ENCODE measurements around the gene MYBPC3. TPM values are rescaled to one million over a fixed set of nuclear protein-coding genes. Genes with fewer than 3 reads are reported as not detected.

MYBPC3 gene
- total RNA-seq, 1 donor from 2014 or later: not detected

GRCh38 chr11:47391077-47391583, 38.6 kb upstream of the MYBPC3 start:
- no peaks in the 10 kb centered on the region for H3K9me3 Mint-ChIP-seq
- no peaks in the 10 kb centered on the region for H3K36me3 Mint-ChIP-seq (ENCODE audit: low read depth)
- no peaks in the 10 kb centered on the region for H3K27me3 Mint-ChIP-seq
- no peak for DNase-seq
- peaks cover 19% of the 10 kb centered on the region for H3K4me1 Mint-ChIP-seq
- no peak overlapping the region for H3K4me3 Mint-ChIP-seq
- no peak overlapping the region for H3K27ac Mint-ChIP-seq
- intact Hi-C loops (cut with micrococcal nuclease): no loop called here

GRCh38 chr11:47390422-47390760, 37.9 kb upstream of the MYBPC3 start:
- DNase-seq: no peak
- Mint-ChIP-seq H3K4me3 (no peak overlapping the region), H3K4me1 (peaks cover 15% of the 10 kb centered on the region), H3K9me3 (no peaks in the 10 kb centered on the region), H3K27me3 (no peaks in the 10 kb centered on the region), H3K27ac (no peak overlapping the region), H3K36me3 (ENCODE audit: low read depth) (no peaks in the 10 kb centered on the region)
- intact Hi-C loops (cut with micrococcal nuclease): no loop called here

- Mint-ChIP-seq H3K9me3 (no peaks in the 10 kb centered on the region), H3K27ac (no peak overlapping the region), H3K27me3 (no peaks in the 10 kb centered on the region), H3K4me1 (peaks cover 14% of the 10 kb centered on the region), H3K4me3 (no peak overlapping the region), H3K36me3 (ENCODE audit: low read depth) (no peaks in the 10 kb centered on the region)
- intact Hi-C loops (cut with micrococcal nuclease): no loop called here
- DNase-seq: no peak
These were observed 37.3 kb upstream of the MYBPC3 start for GRCh38 chr11:47389577-47390421.

GRCh38 chr11:47388697-47389576, 36.4 kb upstream of the MYBPC3 start:
- no peak for DNase-seq
- Mint-ChIP-seq H3K36me3 (ENCODE audit: low read depth) (no peaks in the 10 kb centered on the region), H3K27ac (no peak overlapping the region), H3K27me3 (no peaks in the 10 kb centered on the region), H3K9me3 (no peaks in the 10 kb centered on the region), H3K4me3 (no peak overlapping the region), H3K4me1 (peaks cover 10% of the 10 kb centered on the region)
- intact Hi-C loops (cut with micrococcal nuclease): no loop called here

DNA sequence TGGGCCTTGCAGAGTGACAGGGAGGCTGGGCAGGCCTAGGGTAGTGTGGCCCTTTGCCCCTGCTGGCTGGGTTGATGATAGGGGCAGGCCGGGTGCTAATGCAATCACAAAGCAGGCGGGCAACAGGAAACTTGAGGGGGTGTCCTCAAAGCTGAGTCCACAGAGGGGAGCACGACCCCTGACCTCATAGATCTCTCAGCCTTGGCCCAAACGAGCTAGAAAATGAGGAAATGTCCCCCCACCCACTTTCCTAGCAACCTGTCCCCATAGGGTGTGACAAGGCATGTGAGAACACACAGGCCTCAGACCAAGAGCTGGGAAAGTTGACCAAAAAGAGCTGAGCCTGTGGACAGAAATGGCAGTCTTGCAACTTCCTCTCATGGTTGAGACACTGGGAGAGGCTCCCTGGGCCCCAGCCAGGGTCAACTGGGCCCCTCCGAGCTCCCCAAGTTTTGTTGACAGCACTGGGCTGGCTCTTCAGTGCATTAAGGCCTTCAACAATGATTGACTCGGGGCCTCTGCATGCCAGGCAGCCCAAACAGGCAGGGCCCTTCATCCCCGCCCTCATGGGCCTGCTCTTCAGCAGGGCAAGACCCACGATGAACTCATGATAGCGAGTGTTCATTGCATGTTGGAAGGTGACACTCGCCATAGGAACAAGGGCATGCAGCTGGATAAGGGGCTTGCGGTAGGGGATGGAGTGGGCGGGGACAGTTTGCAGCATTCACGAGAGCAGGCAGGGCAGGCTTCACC, 35.6 kb upstream of the MYBPC3 start:
- intact Hi-C loops (cut with micrococcal nuclease): no loop called here
- H3K4me1 Mint-ChIP-seq: peaks cover 10% of the 10 kb centered on the region
- H3K36me3 Mint-ChIP-seq (ENCODE audit: low read depth): no peaks in the 10 kb centered on the region
- DNase-seq: no peak
- H3K27me3 Mint-ChIP-seq: no peaks in the 10 kb centered on the region
- no peak overlapping the region for H3K4me3 Mint-ChIP-seq
- no peaks in the 10 kb centered on the region for H3K9me3 Mint-ChIP-seq
- H3K27ac Mint-ChIP-seq: no peak overlapping the region

GRCh38 chr11:47384498-47384897, 32.0 kb upstream of the MYBPC3 start:
- intact Hi-C loops (cut with micrococcal nuclease): no loop called here
- peaks cover 4% of the 10 kb centered on the region for H3K4me1 Mint-ChIP-seq
- no peaks in the 10 kb centered on the region for H3K36me3 Mint-ChIP-seq (ENCODE audit: low read depth)
- no peak overlapping the region for H3K4me3 Mint-ChIP-seq
- H3K27ac Mint-ChIP-seq: no peak overlapping the region
- no peak for DNase-seq
- H3K27me3 Mint-ChIP-seq: no peaks in the 10 kb centered on the region
- H3K9me3 Mint-ChIP-seq: no peaks in the 10 kb centered on the region

- intact Hi-C loops (cut with micrococcal nuclease): no loop called here
- Mint-ChIP-seq H3K9me3 (no peaks in the 10 kb centered on the region), H3K4me1 (peaks cover 3% of the 10 kb centered on the region), H3K27me3 (no peaks in the 10 kb centered on the region), H3K36me3 (ENCODE audit: low read depth) (no peaks in the 10 kb centered on the region), H3K4me3 (no peak overlapping the region), H3K27ac (no peak overlapping the region)
- DNase-seq: no peak
These were observed 30.6 kb upstream of the MYBPC3 start for GRCh38 chr11:47383071-47383470.

DNA sequence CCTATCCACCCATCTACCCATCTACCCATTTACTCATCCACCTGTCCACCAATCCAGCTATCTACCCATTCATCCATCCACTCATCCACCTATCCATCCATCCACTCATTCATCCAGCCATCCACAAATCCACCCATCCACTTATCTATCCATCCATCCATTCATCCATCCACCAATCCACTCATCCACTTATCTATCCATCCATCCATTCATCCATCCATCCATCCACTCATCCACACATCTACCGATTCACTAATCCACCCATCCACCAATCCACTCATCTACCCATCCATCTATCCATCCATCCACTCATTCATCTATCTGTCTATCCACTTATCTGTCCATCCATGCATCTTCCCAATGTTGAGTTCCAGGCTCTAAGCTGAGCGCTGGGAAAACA, 27.6 kb upstream of the MYBPC3 start:
- Mint-ChIP-seq H3K27ac (no peak overlapping the region), H3K4me1 (peaks cover 6% of the 10 kb centered on the region)

DNA sequence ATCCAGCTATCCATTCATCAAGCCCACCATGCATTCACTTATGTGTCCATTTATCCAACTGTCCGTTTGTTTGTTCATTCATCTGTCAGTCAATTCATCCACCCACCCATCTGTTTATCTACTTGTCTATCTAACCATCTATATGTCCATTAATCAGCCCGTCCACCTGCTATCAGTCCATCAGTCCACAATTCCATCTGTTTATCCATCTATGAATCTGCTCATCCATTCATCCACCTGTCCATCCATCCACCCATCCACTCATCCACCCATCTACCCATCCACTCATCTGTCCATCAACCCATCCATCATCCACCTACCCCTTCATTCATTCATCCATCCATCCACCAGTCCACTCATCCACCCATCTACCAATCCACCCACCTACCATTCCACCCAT, 26.8 kb upstream of the MYBPC3 start:
- H3K27ac Mint-ChIP-seq: no peak overlapping the region
- no peaks in the 10 kb centered on the region for H3K9me3 Mint-ChIP-seq
- no peak overlapping the region for H3K4me3 Mint-ChIP-seq
- H3K4me1 Mint-ChIP-seq: peaks cover 10% of the 10 kb centered on the region
- H3K36me3 Mint-ChIP-seq (ENCODE audit: low read depth): no peaks in the 10 kb centered on the region
- H3K27me3 Mint-ChIP-seq: no peaks in the 10 kb centered on the region
- intact Hi-C loops (cut with micrococcal nuclease): no loop called here
- no peak for DNase-seq

More for the DNA sequence above, 27.6 kb upstream of the MYBPC3 start:
- Mint-ChIP-seq H3K27me3 (no peaks in the 10 kb centered on the region), H3K4me3 (no peak overlapping the region), H3K9me3 (no peaks in the 10 kb centered on the region), H3K36me3 (ENCODE audit: low read depth) (no peaks in the 10 kb centered on the region)
- intact Hi-C loops (cut with micrococcal nuclease): no loop called here
- DNase-seq: no peak

DNA sequence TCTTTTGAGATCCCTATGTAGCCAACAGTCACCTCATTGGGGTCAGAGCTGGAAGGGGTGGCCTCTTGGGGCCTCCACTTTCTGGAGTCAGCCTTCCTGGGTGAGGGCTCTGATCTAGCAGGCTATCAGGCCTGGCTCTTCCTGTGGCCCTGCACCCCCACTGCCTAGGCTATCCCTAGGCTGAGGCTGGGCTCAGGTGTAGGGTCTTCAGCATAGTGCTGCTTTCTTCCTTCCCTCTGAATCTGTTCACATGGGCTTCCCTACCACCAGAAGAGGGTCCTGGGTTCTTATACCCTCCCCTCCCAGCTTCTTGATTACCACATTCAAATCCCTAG, 26.3 kb upstream of the MYBPC3 start:
- intact Hi-C loops (cut with micrococcal nuclease): no loop called here
- peaks cover 12% of the 10 kb centered on the region for H3K4me1 Mint-ChIP-seq

GRCh38 chr11:47378010-47378835, 25.7 kb upstream of the MYBPC3 start, which contains the start of gene SPI1:
SPI1 (minus strand) TSS chr11:47378547; CDS start chr11:47378353, 194 bp downstream.
- Mint-ChIP-seq H3K4me1 (peaks cover 12% of the 10 kb centered on the region), H3K27me3 (no peaks in the 10 kb centered on the region), H3K9me3 (no peaks in the 10 kb centered on the region), H3K36me3 (ENCODE audit: low read depth) (no peaks in the 10 kb centered on the region), H3K27ac (no peak within 1 kb of the TSS), H3K4me3 (no peak within 1 kb of the TSS)
- no peak for DNase-seq
- intact Hi-C loops (cut with micrococcal nuclease): no loop called here

More for the DNA sequence above, 26.3 kb upstream of the MYBPC3 start:
- Mint-ChIP-seq H3K9me3 (no peaks in the 10 kb centered on the region), H3K36me3 (ENCODE audit: low read depth) (no peaks in the 10 kb centered on the region), H3K27ac (no peak overlapping the region), H3K27me3 (no peaks in the 10 kb centered on the region), H3K4me3 (no peak overlapping the region)
- DNase-seq: no peak

DNA sequence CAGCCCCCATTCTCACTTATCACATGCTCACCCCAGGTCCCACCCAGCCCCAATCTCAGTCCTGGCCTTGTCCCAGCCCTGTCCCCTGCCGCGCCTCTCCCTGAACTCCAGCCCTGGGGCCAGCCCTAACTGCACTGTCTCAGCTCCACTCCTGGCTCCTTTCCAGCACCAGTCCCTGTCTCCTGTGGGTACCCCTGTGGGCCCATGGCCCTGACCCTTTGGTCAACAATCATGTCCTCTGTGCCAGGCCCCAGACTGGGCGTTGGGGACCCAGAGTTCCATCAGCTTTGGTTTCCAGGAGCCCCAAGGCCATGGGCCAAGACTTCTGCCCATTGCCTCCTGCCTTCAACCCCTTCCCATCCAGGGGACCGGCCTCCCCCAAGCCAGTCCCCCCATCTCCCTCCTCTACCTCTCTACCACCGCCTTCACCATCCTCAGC, 25.1 kb upstream of the MYBPC3 start:
- H3K9me3 Mint-ChIP-seq: no peaks in the 10 kb centered on the region
- intact Hi-C loops (cut with micrococcal nuclease): no loop called here
- no peak overlapping the region for H3K27ac Mint-ChIP-seq
- no peaks in the 10 kb centered on the region for H3K27me3 Mint-ChIP-seq
- no peaks in the 10 kb centered on the region for H3K36me3 Mint-ChIP-seq (ENCODE audit: low read depth)
- no peak for DNase-seq
- H3K4me1 Mint-ChIP-seq: peaks cover 12% of the 10 kb centered on the region
- H3K4me3 Mint-ChIP-seq: no peak overlapping the region

All from activated CD4-positive, alpha-beta T cell treated with anti-CD3 and anti-CD28 coated beads, Interleukin-2, amount 10 ng/mL, durations not matched to agents 24 days and 14 days (primary cell).